GM12878 (cell line): ENCODE measurements around the gene MRPS18A. TPM values are rescaled to one million over a fixed set of nuclear protein-coding genes. Genes with fewer than 3 reads are reported as not detected.
A peak's percentile ranks its signal among the peaks of the same experiment; 100 is the strongest.

Source experiments
- BHLHE40 ChIP-seq, 2 experiments: fragments of 450-650 bp in 1 of 2; IDR thresholded peaks; 2 replicates each; pipeline ENCODE4 v1.6.1; 2011 to 2017; ENCODE audit warnings: low read depth in 2 of 2, borderline replicate concordance in 1 of 2, improper control_type of control experiment in 1 of 2, low read length in 1 of 2, mild to moderate bottlenecking in 1 of 2
- EED ChIP-seq: sonication (generic); IDR thresholded peaks from 2 replicates; pipeline ENCODE4 v1.6.1; 2016; ENCODE audit warnings: antibody characterized with exemption, low read depth
- GATAD2B ChIP-seq: fragments of 450-650 bp; conservative IDR thresholded peaks from 2 replicates; pipeline ENCODE4 v1.6.1; 2017; ENCODE audit warnings: low read depth, mild to moderate bottlenecking, moderate library complexity
- HDAC6 ChIP-seq: fragments of 200-600 bp; sonication (generic); IDR thresholded peaks from one replicate; pipeline ENCODE4 v1.8.0; 2017; ENCODE audit warnings: antibody characterized with exemption; ENCODE audit not compliant: unreplicated experiment
- IKZF1 ChIP-seq: fragments of 450-650 bp; conservative IDR thresholded peaks from 2 replicates; pipeline ENCODE4 v1.6.1; 2017; ENCODE audit warnings: antibody characterized with exemption, mild to moderate bottlenecking
- IKZF2 ChIP-seq, 2 experiments: fragments of 450-650 bp; IDR thresholded peaks; 2 replicates each; pipeline ENCODE4 v1.6.1; 2017; ENCODE audit warnings: mild to moderate bottlenecking in 2 of 2, moderate library complexity in 2 of 2
- IRF4 ChIP-seq: IDR thresholded peaks from 2 replicates; pipeline ENCODE4 v1.6.1; 2011; ENCODE audit warnings: low read depth, low read length
- KLF5 ChIP-seq: fragments of 450-650 bp; IDR thresholded peaks from 2 replicates; pipeline ENCODE4 v1.6.1; 2014; ENCODE audit warnings: mild to moderate bottlenecking; ENCODE audit not compliant: partially characterized antibody
- MEF2B ChIP-seq: fragments of 450-650 bp; IDR thresholded peaks from 2 replicates; pipeline ENCODE4 v1.6.1; 2018; ENCODE audit warnings: mild to moderate bottlenecking, moderate library complexity; ENCODE audit not compliant: partially characterized antibody, poor library complexity, severe bottlenecking
- NR2C2 ChIP-seq: IDR thresholded peaks from 2 replicates; pipeline ENCODE4 v1.6.1; 2011; ENCODE audit warnings: borderline replicate concordance, low read depth; ENCODE audit not compliant: control insufficient read depth, insufficient read length
- POLR2AphosphoS2 ChIP-seq: IDR thresholded peaks from 2 replicates; pipeline ENCODE4 v1.6.1; 2011; ENCODE audit warnings: low read depth, mild to moderate bottlenecking, low read length, improper control_type of control experiment, moderate library complexity
- SMAD1 ChIP-seq: fragments of 450-650 bp; IDR thresholded peaks from 2 replicates; pipeline ENCODE4 v1.6.1; 2018; ENCODE audit warnings: mild to moderate bottlenecking, low read depth; ENCODE audit not compliant: partially characterized antibody
- SPI1 ChIP-seq: IDR thresholded peaks from 2 replicates; pipeline ENCODE4 v1.6.1; 2011; ENCODE audit warnings: low read depth, mild to moderate bottlenecking, low read length, moderate library complexity, borderline replicate concordance; ENCODE audit not compliant: insufficient read depth
- TBL1XR1 ChIP-seq: IDR thresholded peaks from 2 replicates; pipeline ENCODE4 v1.6.1; 2012; ENCODE audit warnings: low read depth, low read length, improper control_type of control experiment
- YY1 ChIP-seq: IDR thresholded peaks from 2 replicates; pipeline ENCODE4 v1.6.1; 2011; ENCODE audit warnings: low read depth, mild to moderate bottlenecking, low read length
- ZNF217 ChIP-seq: fragments of 450-650 bp; IDR thresholded peaks from 2 replicates; pipeline ENCODE4 v1.6.1; 2017; ENCODE audit warnings: antibody characterized with exemption, mild to moderate bottlenecking
- polyA plus RNA-seq, 11 experiments: library from polyadenylated mRNA; depleted of rRNA in 4 of 11; unstranded in 6 of 11; stranded (reverse) in 5 of 11; fragments of >200 nt; fragmentation: Nextera tagmentation in 4 of 11; fragmentation: Illumina TruSeq in 1 of 11; extraction: Ambion mirVana in 4 of 11; extraction: Trizol in 1 of 11; gene quantifications; 1 replicate in 1 of 11; 2 replicates in 10 of 11; pipeline versions ENCODE4 v1.2.1 to v1.2.3, GENCODE V29; 2011 to 2016; ENCODE audit warnings: inconsistent platforms in 2 of 11, missing spikeins in 2 of 11, low read depth in 1 of 11
- total RNA-seq, 4 experiments: library from RNA; depleted of rRNA in 3 of 4; stranded (reverse); fragments of >200 nt in 3 of 4; fragmentation: Illumina TruSeq in 1 of 4; extraction: Trizol in 1 of 4; gene quantifications; 2 replicates each; pipeline versions ENCODE4 v1.2.1 to v1.2.3, GENCODE V29; 2013 to 2021
- TF ChIP-seq, protein P1 (sequence below), 3 experiments: IDR thresholded peaks in 2 of 3; conservative IDR thresholded peaks in 1 of 3; 2 replicates each; pipeline ENCODE4 v1.5.1; 2011; ENCODE audit warnings: low read depth in 3 of 3, low read length in 3 of 3, mild to moderate bottlenecking in 3 of 3, control low read depth in 2 of 3, moderate library complexity in 2 of 3, inconsistent platforms in 1 of 3, mixed read lengths in 1 of 3; ENCODE audit not compliant: control insufficient read depth in 2 of 3, insufficient read depth in 1 of 3; ENCODE audit errors: extremely low read depth in 1 of 3
- TF ChIP-seq, protein P2 (sequence below): fragments of 450-650 bp; formaldehyde crosslinking; IDR thresholded peaks from 2 replicates; pipeline ENCODE4 v1.5.0; 2022; ENCODE audit warnings: mild to moderate bottlenecking, missing genetic modification characterization
- TF ChIP-seq, protein P3 (sequence below): fragments of 450-650 bp; formaldehyde crosslinking; IDR thresholded peaks from 2 replicates; pipeline ENCODE4 v1.4.0; 2020; ENCODE audit warnings: mild to moderate bottlenecking, moderate library complexity

The MRPS18A gene
- total and polyA plus RNA-seq, 10 of the 15 experiments (the other 5 are each of a cell fraction or from before 2014, with no cell fraction given) = 66.3 to 158 (median 98.7) TPM

DNA sequence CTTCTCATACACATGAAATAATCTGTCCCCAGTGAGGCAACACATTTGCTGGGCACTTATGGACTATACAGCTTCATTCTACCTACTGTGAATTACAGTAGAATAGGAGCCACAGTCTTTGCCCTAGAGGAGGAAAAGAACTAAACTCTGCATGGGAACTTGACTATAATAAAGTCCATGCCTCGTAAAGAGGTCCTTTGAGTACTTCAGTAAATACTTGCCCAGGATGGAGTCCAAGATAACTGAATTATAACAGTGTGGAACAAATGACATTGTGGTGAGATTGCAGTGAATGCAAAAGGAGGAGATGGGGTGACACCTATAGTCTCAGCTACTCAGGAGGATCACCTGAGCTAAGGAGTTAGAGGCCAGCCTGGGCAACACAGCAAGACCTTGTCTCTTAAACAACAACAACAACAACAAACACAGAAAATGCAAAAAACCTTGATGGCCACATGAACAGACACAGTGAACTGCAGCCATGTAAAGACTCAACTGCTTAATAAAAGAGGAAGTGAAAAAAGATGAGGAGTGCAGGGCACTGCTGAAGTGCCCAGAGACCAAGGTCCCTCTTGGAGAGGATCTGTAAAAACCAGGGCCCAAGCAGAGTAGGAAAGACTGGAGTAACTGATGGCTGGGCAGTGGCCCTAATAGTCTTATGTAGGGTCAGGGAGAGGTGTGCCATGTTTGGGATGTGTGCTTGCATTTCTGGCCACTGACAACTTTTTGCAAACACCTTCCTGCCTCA is 3.7 kb downstream of the MRPS18A start (continued):
- TF ChIP-seq SMAD1 = no peak
- TF ChIP-seq NR2C2 = no peak
- TF ChIP-seq, protein P1, sequence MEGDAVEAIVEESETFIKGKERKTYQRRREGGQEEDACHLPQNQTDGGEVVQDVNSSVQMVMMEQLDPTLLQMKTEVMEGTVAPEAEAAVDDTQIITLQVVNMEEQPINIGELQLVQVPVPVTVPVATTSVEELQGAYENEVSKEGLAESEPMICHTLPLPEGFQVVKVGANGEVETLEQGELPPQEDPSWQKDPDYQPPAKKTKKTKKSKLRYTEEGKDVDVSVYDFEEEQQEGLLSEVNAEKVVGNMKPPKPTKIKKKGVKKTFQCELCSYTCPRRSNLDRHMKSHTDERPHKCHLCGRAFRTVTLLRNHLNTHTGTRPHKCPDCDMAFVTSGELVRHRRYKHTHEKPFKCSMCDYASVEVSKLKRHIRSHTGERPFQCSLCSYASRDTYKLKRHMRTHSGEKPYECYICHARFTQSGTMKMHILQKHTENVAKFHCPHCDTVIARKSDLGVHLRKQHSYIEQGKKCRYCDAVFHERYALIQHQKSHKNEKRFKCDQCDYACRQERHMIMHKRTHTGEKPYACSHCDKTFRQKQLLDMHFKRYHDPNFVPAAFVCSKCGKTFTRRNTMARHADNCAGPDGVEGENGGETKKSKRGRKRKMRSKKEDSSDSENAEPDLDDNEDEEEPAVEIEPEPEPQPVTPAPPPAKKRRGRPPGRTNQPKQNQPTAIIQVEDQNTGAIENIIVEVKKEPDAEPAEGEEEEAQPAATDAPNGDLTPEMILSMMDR (IDR thresholded peaks at IDR 0.05 in 2 of 3, conservative IDR thresholded peaks at IDR 0.05 in 1 of 3; ENCODE audit: control insufficient read depth in 2 of 3, extremely low read depth in 1 of 3, insufficient read depth in 1 of 3, low read depth in 3 of 3, low read length in 3 of 3) = no peak
- TF ChIP-seq ZNF217 = no peak
- TF ChIP-seq HDAC6 = no peak
- 0 out of 2 replicates have a peak, but pooled peaks have one; percentile 22 for TF ChIP-seq GATAD2B
- TF ChIP-seq IRF4 = 0 out of 2 replicates have a peak, but pooled peaks have one; percentile 48
- TF ChIP-seq BHLHE40 (IDR thresholded peaks at IDR 0.05; ENCODE audit: borderline replicate concordance in 1 of 2, low read depth in 2 of 2, low read length in 1 of 2) = no peak
- TF ChIP-seq IKZF1 = peak; percentile 49
- TF ChIP-seq KLF5 = no peak
- TF ChIP-seq TBL1XR1 = no peak
- TF ChIP-seq, protein P2, sequence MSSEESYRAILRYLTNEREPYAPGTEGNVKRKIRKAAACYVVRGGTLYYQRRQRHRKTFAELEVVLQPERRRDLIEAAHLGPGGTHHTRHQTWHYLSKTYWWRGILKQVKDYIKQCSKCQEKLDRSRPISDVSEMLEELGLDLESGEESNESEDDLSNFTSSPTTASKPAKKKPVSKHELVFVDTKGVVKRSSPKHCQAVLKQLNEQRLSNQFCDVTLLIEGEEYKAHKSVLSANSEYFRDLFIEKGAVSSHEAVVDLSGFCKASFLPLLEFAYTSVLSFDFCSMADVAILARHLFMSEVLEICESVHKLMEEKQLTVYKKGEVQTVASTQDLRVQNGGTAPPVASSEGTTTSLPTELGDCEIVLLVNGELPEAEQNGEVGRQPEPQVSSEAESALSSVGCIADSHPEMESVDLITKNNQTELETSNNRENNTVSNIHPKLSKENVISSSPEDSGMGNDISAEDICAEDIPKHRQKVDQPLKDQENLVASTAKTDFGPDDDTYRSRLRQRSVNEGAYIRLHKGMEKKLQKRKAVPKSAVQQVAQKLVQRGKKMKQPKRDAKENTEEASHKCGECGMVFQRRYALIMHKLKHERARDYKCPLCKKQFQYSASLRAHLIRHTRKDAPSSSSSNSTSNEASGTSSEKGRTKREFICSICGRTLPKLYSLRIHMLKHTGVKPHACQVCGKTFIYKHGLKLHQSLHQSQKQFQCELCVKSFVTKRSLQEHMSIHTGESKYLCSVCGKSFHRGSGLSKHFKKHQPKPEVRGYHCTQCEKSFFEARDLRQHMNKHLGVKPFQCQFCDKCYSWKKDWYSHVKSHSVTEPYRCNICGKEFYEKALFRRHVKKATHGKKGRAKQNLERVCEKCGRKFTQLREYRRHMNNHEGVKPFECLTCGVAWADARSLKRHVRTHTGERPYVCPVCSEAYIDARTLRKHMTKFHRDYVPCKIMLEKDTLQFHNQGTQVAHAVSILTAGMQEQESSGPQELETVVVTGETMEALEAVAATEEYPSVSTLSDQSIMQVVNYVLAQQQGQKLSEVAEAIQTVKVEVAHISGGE (CRISPR knock-in tag) = no peak
- TF ChIP-seq, protein P3, sequence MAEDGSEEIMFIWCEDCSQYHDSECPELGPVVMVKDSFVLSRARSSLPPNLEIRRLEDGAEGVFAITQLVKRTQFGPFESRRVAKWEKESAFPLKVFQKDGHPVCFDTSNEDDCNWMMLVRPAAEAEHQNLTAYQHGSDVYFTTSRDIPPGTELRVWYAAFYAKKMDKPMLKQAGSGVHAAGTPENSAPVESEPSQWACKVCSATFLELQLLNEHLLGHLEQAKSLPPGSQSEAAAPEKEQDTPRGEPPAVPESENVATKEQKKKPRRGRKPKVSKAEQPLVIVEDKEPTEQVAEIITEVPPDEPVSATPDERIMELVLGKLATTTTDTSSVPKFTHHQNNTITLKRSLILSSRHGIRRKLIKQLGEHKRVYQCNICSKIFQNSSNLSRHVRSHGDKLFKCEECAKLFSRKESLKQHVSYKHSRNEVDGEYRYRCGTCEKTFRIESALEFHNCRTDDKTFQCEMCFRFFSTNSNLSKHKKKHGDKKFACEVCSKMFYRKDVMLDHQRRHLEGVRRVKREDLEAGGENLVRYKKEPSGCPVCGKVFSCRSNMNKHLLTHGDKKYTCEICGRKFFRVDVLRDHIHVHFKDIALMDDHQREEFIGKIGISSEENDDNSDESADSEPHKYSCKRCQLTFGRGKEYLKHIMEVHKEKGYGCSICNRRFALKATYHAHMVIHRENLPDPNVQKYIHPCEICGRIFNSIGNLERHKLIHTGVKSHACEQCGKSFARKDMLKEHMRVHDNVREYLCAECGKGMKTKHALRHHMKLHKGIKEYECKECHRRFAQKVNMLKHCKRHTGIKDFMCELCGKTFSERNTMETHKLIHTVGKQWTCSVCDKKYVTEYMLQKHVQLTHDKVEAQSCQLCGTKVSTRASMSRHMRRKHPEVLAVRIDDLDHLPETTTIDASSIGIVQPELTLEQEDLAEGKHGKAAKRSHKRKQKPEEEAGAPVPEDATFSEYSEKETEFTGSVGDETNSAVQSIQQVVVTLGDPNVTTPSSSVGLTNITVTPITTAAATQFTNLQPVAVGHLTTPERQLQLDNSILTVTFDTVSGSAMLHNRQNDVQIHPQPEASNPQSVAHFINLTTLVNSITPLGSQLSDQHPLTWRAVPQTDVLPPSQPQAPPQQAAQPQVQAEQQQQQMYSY (CRISPR knock-in tag) = no peak
- peak; percentile 26 to 41; a peak in 2 of 4 replicates for TF ChIP-seq IKZF2 (IDR thresholded peaks at IDR 0.05)
- TF ChIP-seq SPI1 = peak; percentile 99
- TF ChIP-seq EED = peak; percentile 44; the same call in 1 of the 2 replicates
- peak; percentile 52; the same call in 1 of the 2 replicates for TF ChIP-seq YY1
- TF ChIP-seq MEF2B = no peak
- TF ChIP-seq POLR2AphosphoS2 = no peak
